Breast epithelium (tissue), 3 donors: Measurements from ENCODE around the gene BPNT1.

ENCODE experiments used
- POLR2A ChIP-seq: fragments of 450-650 bp; IDR thresholded peaks from one replicate; pipeline ENCODE4 v1.6.1; 2016; ENCODE audit warnings: antibody characterized with exemption, mild to moderate bottlenecking, moderate library complexity
- POLR2AphosphoS5 ChIP-seq, 3 donors: sonication (generic); formaldehyde crosslinking; IDR thresholded peaks; one replicate each; pipeline ENCODE4 v1.6.1; 2017; ENCODE audit warnings: antibody characterized with exemption in 3 of 3
- TF ChIP-seq, protein P1 (sequence below), 3 donors: fragments of 450-650 bp; IDR thresholded peaks; one replicate each; pipeline ENCODE4 v1.5.1; 2016 to 2017; ENCODE audit warnings: antibody characterized with exemption in 3 of 3, mild to moderate bottlenecking in 3 of 3, moderate library complexity in 3 of 3

DNA sequence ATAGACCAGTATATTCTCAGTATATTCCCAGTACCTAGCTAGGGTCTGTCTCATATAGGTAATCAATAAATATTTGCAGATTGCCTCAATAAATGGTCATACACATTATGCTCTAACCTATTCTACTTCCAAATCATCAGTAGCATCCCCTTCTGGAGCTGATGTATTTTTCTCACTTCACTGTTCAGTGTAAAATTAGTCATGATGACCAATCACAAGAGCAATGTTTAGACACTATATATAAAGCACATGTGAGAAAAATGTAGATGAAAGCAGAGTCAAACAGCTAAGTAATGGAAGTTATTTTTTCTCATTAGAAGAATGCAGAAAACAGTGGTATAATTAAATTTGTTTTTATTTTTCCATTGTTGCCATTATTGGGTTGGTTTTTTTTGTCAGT is 78.0 kb downstream of the BPNT1 start:
- TF ChIP-seq, protein P1, sequence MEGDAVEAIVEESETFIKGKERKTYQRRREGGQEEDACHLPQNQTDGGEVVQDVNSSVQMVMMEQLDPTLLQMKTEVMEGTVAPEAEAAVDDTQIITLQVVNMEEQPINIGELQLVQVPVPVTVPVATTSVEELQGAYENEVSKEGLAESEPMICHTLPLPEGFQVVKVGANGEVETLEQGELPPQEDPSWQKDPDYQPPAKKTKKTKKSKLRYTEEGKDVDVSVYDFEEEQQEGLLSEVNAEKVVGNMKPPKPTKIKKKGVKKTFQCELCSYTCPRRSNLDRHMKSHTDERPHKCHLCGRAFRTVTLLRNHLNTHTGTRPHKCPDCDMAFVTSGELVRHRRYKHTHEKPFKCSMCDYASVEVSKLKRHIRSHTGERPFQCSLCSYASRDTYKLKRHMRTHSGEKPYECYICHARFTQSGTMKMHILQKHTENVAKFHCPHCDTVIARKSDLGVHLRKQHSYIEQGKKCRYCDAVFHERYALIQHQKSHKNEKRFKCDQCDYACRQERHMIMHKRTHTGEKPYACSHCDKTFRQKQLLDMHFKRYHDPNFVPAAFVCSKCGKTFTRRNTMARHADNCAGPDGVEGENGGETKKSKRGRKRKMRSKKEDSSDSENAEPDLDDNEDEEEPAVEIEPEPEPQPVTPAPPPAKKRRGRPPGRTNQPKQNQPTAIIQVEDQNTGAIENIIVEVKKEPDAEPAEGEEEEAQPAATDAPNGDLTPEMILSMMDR (IDR thresholded peaks at IDR 0.05), result no peak
- TF ChIP-seq POLR2A (no peak), POLR2AphosphoS5 (IDR thresholded peaks at IDR 0.05) (no peak)
